HepG2 (cell line): ENCODE measurements around the gene LRIG3. TPM values are rescaled to one million over a fixed set of nuclear protein-coding genes. Genes with fewer than 3 reads are reported as not detected.

Experiments used
- ATAC-seq: fragments of 200-7000 bp; cut with Tn5 transposase; 3 replicates; pipeline ENCODE4 v1.9.1; 2020; ENCODE audit warnings: mild to moderate bottlenecking, moderate library complexity
- BruUV-seq: library from RNA; stranded (reverse); fragments of 400-500 nt; replicated peaks from 2 replicates; lab custom pipeline; 2021; lab: Mats Ljungman, UMichigan
- CTCF ChIA-PET: fragments of 300-600 bp; formaldehyde crosslinking; extraction: SDS; loops from one replicate; lab custom pipeline; 2021; ENCODE audit warnings: low total read pairs, inconsistent platforms, low intra/inter-chr PET ratio; lab: Yijun Ruan, JAX
- POLR2A ChIA-PET: fragments of 350-600 bp; sonication (Branson Sonifier 250); formaldehyde crosslinking; loops from one replicate; lab custom pipeline; 2020; ENCODE audit warnings: antibody characterized with exemption, inconsistent platforms; lab: Yijun Ruan, JAX
- DNase-seq: peaks from one replicate; pipeline ENCODE4 v3.0.0-alpha.2; 2015; ENCODE audit warnings: low spot score
- FAIRE-seq: peaks from 3 replicates; lab custom pipeline; 2011; peaks lifted over from hg19 to GRCh38; lab: Jason Lieb, UNC
- H2AFZ ChIP-seq: one replicate; pipeline ENCODE4 v1.6.1; 2011; ENCODE audit warnings: low read length, inconsistent platforms
- H3K27ac ChIP-seq: fragments of 300-600 bp; 3 replicates; pipeline ENCODE4 v1.8.0; 2011; ENCODE audit warnings: mixed run types, mild to moderate bottlenecking, mixed read lengths, low read length, inconsistent platforms; ENCODE audit not compliant: insufficient read depth; ENCODE audit errors: extremely low read length
- H3K27me3 ChIP-seq, 2 experiments: fragments of 200-600 bp in 1 of 2; 2 replicates in 1 of 2; 3 replicates in 1 of 2; pipeline versions ENCODE4 v1.6.0 to v1.8.0; 2011; ENCODE audit warnings: low read length in 2 of 2, mild to moderate bottlenecking in 2 of 2, moderate library complexity in 2 of 2, inconsistent platforms in 1 of 2; ENCODE audit not compliant: insufficient read depth in 2 of 2, control insufficient read depth in 1 of 2
- H3K36me3 ChIP-seq, 2 experiments: fragments of 200-600 bp in 1 of 2; replicated peaks in 1 of 2; 2 replicates in 1 of 2; 3 replicates in 1 of 2; pipeline versions ENCODE4 v1.5.1 to v1.8.0; 2011; ENCODE audit warnings: low read length in 2 of 2, inconsistent platforms in 1 of 2; ENCODE audit not compliant: insufficient read depth in 2 of 2, control insufficient read depth in 1 of 2
- H3K4me1 ChIP-seq: 2 replicates; pipeline ENCODE4 v1.5.1; 2012; ENCODE audit warnings: low read length, inconsistent platforms; ENCODE audit not compliant: insufficient read depth
- H3K4me2 ChIP-seq: 2 replicates; pipeline ENCODE4 v1.6.0; 2011; ENCODE audit warnings: low read depth, low read length, inconsistent platforms
- H3K4me3 ChIP-seq, 3 experiments: fragments of 200-600 bp in 1 of 3; sonication (generic), shearing (Covaris generic) in 1 of 3; replicated peaks in 1 of 3; 2 replicates each; pipeline ENCODE4 v1.5.1; 2011 to 2016; ENCODE audit warnings: low read length in 3 of 3, inconsistent platforms in 2 of 3, low read depth in 2 of 3, mild to moderate bottlenecking in 2 of 3, control low read depth in 1 of 3, mixed read lengths in 1 of 3; ENCODE audit not compliant: insufficient read depth in 1 of 3
- H3K79me2 ChIP-seq: one replicate; pipeline ENCODE4 v1.6.1; 2011; ENCODE audit warnings: low read length, inconsistent platforms; ENCODE audit not compliant: insufficient read depth
- H3K9ac ChIP-seq: 2 replicates; pipeline ENCODE4 v1.6.0; 2011; ENCODE audit warnings: mild to moderate bottlenecking, low read depth, low read length, inconsistent platforms; ENCODE audit not compliant: insufficient read depth
- H3K9me3 ChIP-seq: 2 replicates; pipeline ENCODE4 v1.5.1; 2012; ENCODE audit warnings: mild to moderate bottlenecking, low read length
- H4K20me1 ChIP-seq: 2 replicates; pipeline ENCODE4 v1.6.0; 2011; ENCODE audit warnings: inconsistent platforms, mild to moderate bottlenecking, low read length, moderate library complexity; ENCODE audit not compliant: insufficient read depth
- GATA4 ChIP-seq: sonication (generic); IDR thresholded peaks from 2 replicates; pipeline ENCODE4 v1.6.1; 2016; ENCODE audit warnings: antibody characterized with exemption, low read depth, borderline replicate concordance
- HDAC6 ChIP-seq: fragments of 200-600 bp; sonication (generic); IDR thresholded peaks from 2 replicates; pipeline ENCODE4 v1.7.0; 2017; ENCODE audit warnings: mild to moderate bottlenecking, antibody characterized with exemption, low read length, low read depth
- IRF2 ChIP-seq: IDR thresholded peaks from 2 replicates; pipeline ENCODE4 v1.6.1; 2018; ENCODE audit warnings: missing genetic modification reagents, missing compliant biosample characterization
- KMT2B ChIP-seq: IDR thresholded peaks from 2 replicates; pipeline ENCODE4 v1.6.1; 2016; ENCODE audit warnings: missing genetic modification reagents, missing compliant biosample characterization
- MED1 ChIP-seq: sonication (generic); formaldehyde crosslinking; IDR thresholded peaks from 2 replicates; pipeline ENCODE4 v1.4.0; 2020; ENCODE audit warnings: missing genetic modification reagents
- RFXAP ChIP-seq: sonication (generic); formaldehyde crosslinking; IDR thresholded peaks from 2 replicates; pipeline ENCODE4 v1.4.0; 2020; ENCODE audit warnings: missing genetic modification reagents, borderline replicate concordance
- TARDBP ChIP-seq: sonication (generic); formaldehyde crosslinking; IDR thresholded peaks from 2 replicates; pipeline ENCODE4 v1.8.0; 2022; ENCODE audit warnings: mild to moderate bottlenecking, missing genetic modification reagents
- YEATS2 ChIP-seq: sonication (generic); formaldehyde crosslinking; IDR thresholded peaks from 2 replicates; pipeline ENCODE4 v1.4.0; 2020; ENCODE audit warnings: missing genetic modification reagents, borderline replicate concordance
- ZNF180 ChIP-seq: sonication (generic); formaldehyde crosslinking; IDR thresholded peaks from 2 replicates; pipeline ENCODE4 v1.4.0; 2020; ENCODE audit warnings: low read depth, missing genetic modification reagents, borderline replicate concordance
- ZNF317 ChIP-seq: sonication (generic); formaldehyde crosslinking; IDR thresholded peaks from 2 replicates; pipeline ENCODE4 v1.5.0; 2020; ENCODE audit warnings: mild to moderate bottlenecking, missing genetic modification reagents
- ZNF367 ChIP-seq: sonication (generic); formaldehyde crosslinking; IDR thresholded peaks from 2 replicates; pipeline ENCODE4 v1.4.0; 2020; ENCODE audit warnings: missing genetic modification reagents, borderline replicate concordance
- ZNF383 ChIP-seq: sonication (generic); formaldehyde crosslinking; IDR thresholded peaks from 2 replicates; pipeline ENCODE4 v1.4.0; 2020; ENCODE audit warnings: missing genetic modification reagents, mild to moderate bottlenecking, borderline replicate concordance
- ZNF414 ChIP-seq: sonication (generic); formaldehyde crosslinking; IDR thresholded peaks from 2 replicates; pipeline ENCODE4 v1.5.0; 2020; ENCODE audit warnings: missing genetic modification reagents
- ZNF432 ChIP-seq: sonication (generic); formaldehyde crosslinking; IDR thresholded peaks from 2 replicates; pipeline ENCODE4 v1.5.0; 2020; ENCODE audit warnings: missing genetic modification reagents, mild to moderate bottlenecking, borderline replicate concordance
- WGBS: methylation state at CpG from one replicate; pipeline ENCODE4 v1.1.6; 2017; ENCODE audit warnings: low lambda C conversion rate; 5-methylcytosine and 5-hydroxymethylcytosine counted together
- in situ Hi-C: cut with HindIII; loops from 2 replicates; pipeline ENCODE4 v1.10.0; 2017; ENCODE audit warnings: low pct_unique_long_range_greater_than_20kb; ENCODE audit not compliant: extremely low pct_ligation_motif_present
- intact Hi-C: fragments of 100-400 bp; cut with micrococcal nuclease; formaldehyde crosslinking; loops from one replicate; pipeline ENCODE4 v1.10.0; 2022; ENCODE audit not compliant: unreplicated experiment
- polyA plus RNA-seq, 8 experiments: library from polyadenylated mRNA; depleted of rRNA in 3 of 8; stranded (reverse) in 7 of 8; unstranded in 1 of 8; fragments of >200 nt; fragmentation: Illumina TruSeq in 4 of 8; extraction: Trizol in 4 of 8; gene quantifications; 2 replicates each; pipeline versions ENCODE4 v1.2.1 to v1.2.3, GENCODE V29; 2011 to 2016; ENCODE audit warnings: low read depth in 4 of 8, missing spikeins in 1 of 8, mixed read lengths in 1 of 8; ENCODE audit not compliant: insufficient read depth in 1 of 8
- total RNA-seq, 5 experiments: library from RNA; depleted of rRNA; stranded (reverse); fragments of >200 nt; fragmentation: Illumina TruSeq; extraction: Trizol; gene quantifications; 2 replicates each; pipeline ENCODE4 v1.2.3, GENCODE V29; 2016; ENCODE audit warnings: low read depth in 1 of 5
- TF ChIP-seq, protein P1 (sequence below): sonication (generic); formaldehyde crosslinking; IDR thresholded peaks from 2 replicates; pipeline ENCODE4 v1.9.0; 2021; ENCODE audit warnings: mild to moderate bottlenecking, missing genetic modification reagents

The LRIG3 gene
- total and polyA plus RNA-seq, 2 of the 13 experiments (the other 11 are each of a cell fraction or from before 2014, with no cell fraction given): 7.7 to 17.4 TPM

DNA sequence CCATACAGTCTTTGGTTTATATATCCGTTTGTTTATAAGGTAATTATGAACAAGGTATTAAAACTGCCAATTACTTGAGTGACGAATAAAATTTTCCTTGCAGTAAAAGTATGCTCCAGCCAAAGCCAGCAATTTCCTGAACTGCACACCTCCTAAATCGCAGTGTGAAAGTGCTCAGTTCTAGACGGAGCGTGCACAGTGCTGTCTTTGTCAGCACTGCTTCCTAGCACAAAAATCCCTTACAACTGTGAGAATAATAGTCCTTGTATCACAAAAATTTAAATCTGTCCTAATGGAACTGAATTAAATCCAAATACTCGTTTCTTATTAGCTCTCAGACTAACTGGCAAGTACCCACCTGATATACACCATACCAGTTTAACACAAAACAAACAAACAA, 26.3 kb downstream of the LRIG3 start:
- no TSS peak for BruUV-seq
- no peak overlapping the region for H3K4me2 ChIP-seq
- H3K4me1 ChIP-seq: no peaks in the 10 kb centered on the region
- no peaks in the 10 kb centered on the region for H3K27me3 ChIP-seq
- ATAC-seq (no peak), FAIRE-seq (no peak), DNase-seq (no peak)
- H3K27ac ChIP-seq: no peak overlapping the region
- H4K20me1 ChIP-seq: no peaks in the 10 kb centered on the region
- WGBS: 98% methylated on average over 6 of the region's 6 CpGs
- ChIA-PET CTCF (no interaction called here), POLR2A (no interaction called here)
- H3K9ac ChIP-seq: no peak overlapping the region
- H3K9me3 ChIP-seq: no peaks in the 10 kb centered on the region
- in situ Hi-C loops (no loop called here), intact Hi-C loops (no loop called here)
- H3K79me2 ChIP-seq: no peaks in the 10 kb centered on the region
- peaks cover 0 to 10% of the 10 kb centered on the region in 2 experiments; a peak in 3 of 5 replicates for H3K36me3 ChIP-seq
- TF ChIP-seq GATA4 (no peak), ZNF432 (no peak), TARDBP (CRISPR knock-in tag) (no peak), MED1 (no peak), ZNF180 (no peak), ZNF317 (CRISPR knock-in tag) (no peak), ZNF383 (CRISPR knock-in tag) (no peak), ZNF367 (CRISPR knock-in tag) (no peak), HDAC6 (no peak), YEATS2 (CRISPR knock-in tag) (no peak), RFXAP (CRISPR knock-in tag) (no peak)
- H2AFZ ChIP-seq: no peak overlapping the region
- H3K4me3 ChIP-seq: no peak overlapping the region

- Histone ChIP-seq H2AFZ (no peak overlapping the region), H3K4me1 (no peaks in the 10 kb centered on the region), H3K79me2 (no peaks in the 10 kb centered on the region), H3K4me3 (no peak overlapping the region), H3K36me3 (peaks cover 0 to 15% of the 10 kb centered on the region in 2 experiments; a peak in 3 of 5 replicates), H3K27me3 (no peaks in the 10 kb centered on the region), H3K9ac (no peak overlapping the region), H3K9me3 (no peaks in the 10 kb centered on the region), H3K4me2 (no peak overlapping the region), H3K27ac (no peak overlapping the region), H4K20me1 (no peaks in the 10 kb centered on the region)
- no peak for ATAC-seq
- no TSS peak for BruUV-seq
- ChIA-PET POLR2A (no interaction called here), CTCF (no interaction called here)
- 94% methylated on average over 3 of the region's 3 CpGs for WGBS
- no peak for FAIRE-seq
- in situ Hi-C loops: no loop called here
- intact Hi-C loops: no loop called here
- no peak for DNase-seq
- TF ChIP-seq IRF2 (CRISPR knock-in tag) (no peak), ZNF414 (CRISPR knock-in tag) (no peak), KMT2B (CRISPR knock-in tag) (no peak)
- TF ChIP-seq, protein P1, sequence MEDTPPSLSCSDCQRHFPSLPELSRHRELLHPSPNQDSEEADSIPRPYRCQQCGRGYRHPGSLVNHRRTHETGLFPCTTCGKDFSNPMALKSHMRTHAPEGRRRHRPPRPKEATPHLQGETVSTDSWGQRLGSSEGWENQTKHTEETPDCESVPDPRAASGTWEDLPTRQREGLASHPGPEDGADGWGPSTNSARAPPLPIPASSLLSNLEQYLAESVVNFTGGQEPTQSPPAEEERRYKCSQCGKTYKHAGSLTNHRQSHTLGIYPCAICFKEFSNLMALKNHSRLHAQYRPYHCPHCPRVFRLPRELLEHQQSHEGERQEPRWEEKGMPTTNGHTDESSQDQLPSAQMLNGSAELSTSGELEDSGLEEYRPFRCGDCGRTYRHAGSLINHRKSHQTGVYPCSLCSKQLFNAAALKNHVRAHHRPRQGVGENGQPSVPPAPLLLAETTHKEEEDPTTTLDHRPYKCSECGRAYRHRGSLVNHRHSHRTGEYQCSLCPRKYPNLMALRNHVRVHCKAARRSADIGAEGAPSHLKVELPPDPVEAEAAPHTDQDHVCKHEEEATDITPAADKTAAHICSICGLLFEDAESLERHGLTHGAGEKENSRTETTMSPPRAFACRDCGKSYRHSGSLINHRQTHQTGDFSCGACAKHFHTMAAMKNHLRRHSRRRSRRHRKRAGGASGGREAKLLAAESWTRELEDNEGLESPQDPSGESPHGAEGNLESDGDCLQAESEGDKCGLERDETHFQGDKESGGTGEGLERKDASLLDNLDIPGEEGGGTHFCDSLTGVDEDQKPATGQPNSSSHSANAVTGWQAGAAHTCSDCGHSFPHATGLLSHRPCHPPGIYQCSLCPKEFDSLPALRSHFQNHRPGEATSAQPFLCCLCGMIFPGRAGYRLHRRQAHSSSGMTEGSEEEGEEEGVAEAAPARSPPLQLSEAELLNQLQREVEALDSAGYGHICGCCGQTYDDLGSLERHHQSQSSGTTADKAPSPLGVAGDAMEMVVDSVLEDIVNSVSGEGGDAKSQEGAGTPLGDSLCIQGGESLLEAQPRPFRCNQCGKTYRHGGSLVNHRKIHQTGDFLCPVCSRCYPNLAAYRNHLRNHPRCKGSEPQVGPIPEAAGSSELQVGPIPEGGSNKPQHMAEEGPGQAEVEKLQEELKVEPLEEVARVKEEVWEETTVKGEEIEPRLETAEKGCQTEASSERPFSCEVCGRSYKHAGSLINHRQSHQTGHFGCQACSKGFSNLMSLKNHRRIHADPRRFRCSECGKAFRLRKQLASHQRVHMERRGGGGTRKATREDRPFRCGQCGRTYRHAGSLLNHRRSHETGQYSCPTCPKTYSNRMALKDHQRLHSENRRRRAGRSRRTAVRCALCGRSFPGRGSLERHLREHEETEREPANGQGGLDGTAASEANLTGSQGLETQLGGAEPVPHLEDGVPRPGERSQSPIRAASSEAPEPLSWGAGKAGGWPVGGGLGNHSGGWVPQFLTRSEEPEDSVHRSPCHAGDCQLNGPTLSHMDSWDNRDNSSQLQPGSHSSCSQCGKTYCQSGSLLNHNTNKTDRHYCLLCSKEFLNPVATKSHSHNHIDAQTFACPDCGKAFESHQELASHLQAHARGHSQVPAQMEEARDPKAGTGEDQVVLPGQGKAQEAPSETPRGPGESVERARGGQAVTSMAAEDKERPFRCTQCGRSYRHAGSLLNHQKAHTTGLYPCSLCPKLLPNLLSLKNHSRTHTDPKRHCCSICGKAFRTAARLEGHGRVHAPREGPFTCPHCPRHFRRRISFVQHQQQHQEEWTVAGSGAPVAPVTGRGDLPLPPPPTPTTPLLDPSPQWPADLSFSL (CRISPR knock-in tag): no peak
Measured at GRCh38 chr12:58893495-58893894, 26.8 kb downstream of the LRIG3 start.
